ENCODE measurements around the gene TMEM120B.
"Not testable (repeated sequence)": the region's sequence is repeated elsewhere in the genome, so short reads cannot be mapped to it uniquely, and the experiment has no call there.

Gene TMEM120B

GRCh38 chr12:121712461-121713256 lies at the start of gene TMEM120B:
Gene TMEM120B, plus strand, starts transcription at chr12:121712752. Its CDS starts 144 bp downstream, at chr12:121712896.
- peak; percentile 66 to 77 (median 72) for DNase-seq

- DNase-seq, result no peak
These were observed 49.0 kb upstream of the TMEM120B start for GRCh38 chr12:121663610-121663929.

GRCh38 chr12:121666829-121667228 lies 45.7 kb upstream of the TMEM120B start:
- not testable (repeated sequence) for DNase-seq

- DNase-seq, result peak; percentile 8 to 38 (median 36)
These were observed 43.6 kb upstream of the TMEM120B start for GRCh38 chr12:121668750-121669520.

GRCh38 chr12:121669521-121669900 lies 43.0 kb upstream of the TMEM120B start, which contains the start of gene MORN3:
Gene MORN3, minus strand, starts transcription at chr12:121669654. Its CDS starts 171 bp downstream, at chr12:121669483.
- DNase-seq, result no peak

- DNase-seq, result no peak
These were observed 39.5 kb upstream of the TMEM120B start for GRCh38 chr12:121673013-121673511.

GRCh38 chr12:121676190-121676589 lies 36.4 kb upstream of the TMEM120B start:
- no peak for DNase-seq

- no peak for DNase-seq
These were observed 34.2 kb upstream of the TMEM120B start for GRCh38 chr12:121678305-121678704.

- no peak for DNase-seq
These were observed 33.7 kb upstream of the TMEM120B start for GRCh38 chr12:121678716-121679300.

- not testable (repeated sequence) for DNase-seq
These were observed 32.8 kb upstream of the TMEM120B start for GRCh38 chr12:121679661-121680197.

GRCh38 chr12:121688966-121689365 lies 23.6 kb upstream of the TMEM120B start:
- no peak for DNase-seq

- no peak for DNase-seq
These were observed 23.1 kb upstream of the TMEM120B start for GRCh38 chr12:121689430-121689829.

- DNase-seq, result not testable (repeated sequence)
These were observed 19.8 kb upstream of the TMEM120B start for GRCh38 chr12:121692744-121693143.

- no peak for DNase-seq
These were observed 19.3 kb upstream of the TMEM120B start for GRCh38 chr12:121693155-121693687.

- peak in 1 of 4 experiments; percentile 17 for DNase-seq
These were observed 15.4 kb upstream of the TMEM120B start for GRCh38 chr12:121697093-121697698.

GRCh38 chr12:121697861-121698260 lies 14.7 kb upstream of the TMEM120B start:
- not testable (repeated sequence) for DNase-seq

- DNase-seq, result no peak
These were observed 10.8 kb upstream of the TMEM120B start for GRCh38 chr12:121701667-121702277.

GRCh38 chr12:121702944-121703343 lies 9.6 kb upstream of the TMEM120B start:
- DNase-seq, result no peak

- DNase-seq, result no peak
These were observed 7.0 kb upstream of the TMEM120B start for GRCh38 chr12:121705514-121705913.

GRCh38 chr12:121708313-121709063 lies 4.1 kb upstream of the TMEM120B start:
- no peak for DNase-seq

GRCh38 chr12:121709064-121709424 lies 3.5 kb upstream of the TMEM120B start:
- not testable (repeated sequence) for DNase-seq

Data from activated CD4-positive, CD25-positive, alpha-beta regulatory T cell (primary cell).